Activated CD4-positive, alpha-beta T cell treated with anti-CD3 and anti-CD28 coated beads, Interleukin-2, amount 50 U/mL, for 48 hours (primary cell): ENCODE results near the gene TXNDC11.

Experiments
- DNase-seq, 2 experiments: peaks; one replicate each; pipeline ENCODE4 v3.0.0-alpha.2; 2020

The TXNDC11 gene

GRCh38 chr16:11719762-11720161 lies 22.9 kb downstream of the TXNDC11 start:
- no peak for DNase-seq

- no peak for DNase-seq
Observed at GRCh38 chr16:11719171-11719570, 23.5 kb downstream of the TXNDC11 start.

GRCh38 chr16:11717811-11718210 lies 24.8 kb downstream of the TXNDC11 start:
- DNase-seq: no peak

GRCh38 chr16:11716336-11716735 lies 26.3 kb downstream of the TXNDC11 start:
- DNase-seq: no peak

GRCh38 chr16:11715246-11715947 lies 27.3 kb downstream of the TXNDC11 start:
- DNase-seq: no peak

GRCh38 chr16:11712122-11712521 lies 30.5 kb downstream of the TXNDC11 start:
- DNase-seq: no peak

- no peak for DNase-seq
Observed at GRCh38 chr16:11711662-11712061, 31.0 kb downstream of the TXNDC11 start.

- no peak for DNase-seq
Observed at GRCh38 chr16:11708421-11708820, 34.2 kb downstream of the TXNDC11 start.

GRCh38 chr16:11707679-11708197 lies 34.9 kb downstream of the TXNDC11 start:
- no peak for DNase-seq

GRCh38 chr16:11706180-11706742 lies 36.4 kb downstream of the TXNDC11 start:
- no peak for DNase-seq

GRCh38 chr16:11705311-11706025 lies 37.2 kb downstream of the TXNDC11 start:
- DNase-seq: no peak

GRCh38 chr16:11700264-11701029 lies 42.2 kb downstream of the TXNDC11 start:
- no peak for DNase-seq

- no peak for DNase-seq
Observed at GRCh38 chr16:11699234-11699894, 43.3 kb downstream of the TXNDC11 start.

- peak; percentile 17 to 31 for DNase-seq
Observed at GRCh38 chr16:11698271-11698689, 44.4 kb downstream of the TXNDC11 start.

- no peak for DNase-seq
Observed at GRCh38 chr16:11697319-11697718, 45.3 kb downstream of the TXNDC11 start.

- no peak for DNase-seq
Observed at GRCh38 chr16:11696266-11697012, 46.2 kb downstream of the TXNDC11 start.

- no peak for DNase-seq
Observed at GRCh38 chr16:11692651-11693050, 50.0 kb downstream of the TXNDC11 start.

- no peak for DNase-seq
Observed at GRCh38 chr16:11692171-11692570, 50.5 kb downstream of the TXNDC11 start.

- DNase-seq: no peak
Observed at GRCh38 chr16:11691771-11692170, 50.9 kb downstream of the TXNDC11 start.

- DNase-seq: no peak
Observed at GRCh38 chr16:11691235-11691634, 51.4 kb downstream of the TXNDC11 start.

GRCh38 chr16:11689031-11689840 lies 53.4 kb downstream of the TXNDC11 start:
- DNase-seq: no peak
